Measurements from ENCODE around the gene CLDN5. TPM values are rescaled to one million over a fixed set of nuclear protein-coding genes. Genes with fewer than 3 reads are reported as not detected.
"Not testable (repeated sequence)": the region's sequence is repeated elsewhere in the genome, so short reads cannot be mapped to it uniquely, and the experiment has no call there.

The CLDN5 gene
- total and polyA plus RNA-seq, 9 donors, result 0.48 to 211 (median 35.6) TPM

DNA sequence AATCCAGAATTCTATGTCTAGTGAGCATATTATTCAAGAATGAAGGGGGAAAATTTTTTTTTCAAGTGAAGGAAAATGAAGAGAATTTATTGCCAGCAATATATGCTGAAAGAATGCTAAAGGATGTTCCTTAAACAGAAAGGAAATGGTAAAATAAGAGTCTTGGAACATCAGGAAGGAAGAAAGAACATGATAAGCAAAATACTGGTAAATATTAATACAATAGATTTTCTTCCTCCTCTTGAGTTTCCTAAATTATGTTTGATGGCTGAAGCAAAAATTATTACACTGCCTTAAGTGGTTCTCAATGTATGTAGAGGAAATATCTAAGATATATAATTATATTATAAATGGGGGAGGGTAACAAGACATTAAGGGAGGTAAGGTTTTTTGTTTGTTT, 9.6 kb upstream of the CLDN5 start:
- no peak overlapping the region for H3K27ac ChIP-seq
- no peak for DNase-seq
- H3K4me1 ChIP-seq (ENCODE audit: insufficient read depth), result no peaks in the 10 kb centered on the region
- no peak overlapping the region for H3K4me3 ChIP-seq
- no peaks in the 10 kb centered on the region for H3K36me3 ChIP-seq
- intact Hi-C loops (cut with DNase I), result loop anchor here in 1 of 4 donors (10.0 kb wide), 1 partner anchor 61 kb away; no protein-coding TSS in a partner anchor
- TF ChIP-seq EP300 (IDR thresholded peaks at IDR 0.05) (no peak), POLR2A (IDR thresholded peaks at IDR 0.05) (no peak)
- TF ChIP-seq, protein P1, sequence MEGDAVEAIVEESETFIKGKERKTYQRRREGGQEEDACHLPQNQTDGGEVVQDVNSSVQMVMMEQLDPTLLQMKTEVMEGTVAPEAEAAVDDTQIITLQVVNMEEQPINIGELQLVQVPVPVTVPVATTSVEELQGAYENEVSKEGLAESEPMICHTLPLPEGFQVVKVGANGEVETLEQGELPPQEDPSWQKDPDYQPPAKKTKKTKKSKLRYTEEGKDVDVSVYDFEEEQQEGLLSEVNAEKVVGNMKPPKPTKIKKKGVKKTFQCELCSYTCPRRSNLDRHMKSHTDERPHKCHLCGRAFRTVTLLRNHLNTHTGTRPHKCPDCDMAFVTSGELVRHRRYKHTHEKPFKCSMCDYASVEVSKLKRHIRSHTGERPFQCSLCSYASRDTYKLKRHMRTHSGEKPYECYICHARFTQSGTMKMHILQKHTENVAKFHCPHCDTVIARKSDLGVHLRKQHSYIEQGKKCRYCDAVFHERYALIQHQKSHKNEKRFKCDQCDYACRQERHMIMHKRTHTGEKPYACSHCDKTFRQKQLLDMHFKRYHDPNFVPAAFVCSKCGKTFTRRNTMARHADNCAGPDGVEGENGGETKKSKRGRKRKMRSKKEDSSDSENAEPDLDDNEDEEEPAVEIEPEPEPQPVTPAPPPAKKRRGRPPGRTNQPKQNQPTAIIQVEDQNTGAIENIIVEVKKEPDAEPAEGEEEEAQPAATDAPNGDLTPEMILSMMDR (IDR thresholded peaks at IDR 0.05), result no peak
- H3K9me3 ChIP-seq, result no peaks in the 10 kb centered on the region
- H3K27me3 ChIP-seq, result no peaks in the 10 kb centered on the region

DNA sequence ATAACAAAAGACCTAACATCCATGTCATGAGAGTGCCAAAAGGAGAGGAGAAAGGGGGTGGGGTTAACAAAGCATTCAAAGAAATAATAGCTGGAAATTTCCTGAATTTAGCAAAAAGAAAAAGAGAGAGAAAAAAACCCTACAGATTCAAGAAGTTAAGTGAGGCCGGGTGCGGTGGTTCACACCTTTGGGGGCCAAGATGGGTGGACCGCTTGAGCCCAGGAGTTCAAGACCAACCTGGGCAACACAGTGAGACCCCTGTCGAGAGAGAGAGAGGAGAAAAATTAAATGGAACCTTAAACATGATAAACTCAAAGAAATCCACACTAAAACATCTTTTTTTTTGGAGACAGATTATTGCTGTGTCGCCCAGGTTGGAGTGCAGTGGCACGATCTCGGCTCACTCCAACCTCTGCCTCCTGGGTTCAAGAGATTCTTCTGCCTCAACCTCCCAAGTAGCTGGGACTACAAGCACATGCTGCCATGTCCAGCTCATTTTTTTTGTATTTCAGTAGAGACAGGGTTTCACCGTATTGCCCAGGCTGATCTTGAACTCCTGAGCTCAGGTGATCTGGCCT, 8.9 kb upstream of the CLDN5 start:
- no peak for DNase-seq
- TF ChIP-seq, protein P1 (IDR thresholded peaks at IDR 0.05), result no peak
- no peak for TF ChIP-seq POLR2A (IDR thresholded peaks at IDR 0.05)
- TF ChIP-seq EP300 (IDR thresholded peaks at IDR 0.05), result no peak
- Histone ChIP-seq H3K36me3 (no peaks in the 10 kb centered on the region), H3K9me3 (no peaks in the 10 kb centered on the region), H3K27me3 (no peaks in the 10 kb centered on the region), H3K4me3 (no peak overlapping the region), H3K4me1 (ENCODE audit: insufficient read depth) (no peaks in the 10 kb centered on the region), H3K27ac (no peak overlapping the region)
- intact Hi-C loops (cut with DNase I), result loop anchor here in 1 of 4 donors (10.0 kb wide), 1 partner anchor 62 kb away; no protein-coding TSS in a partner anchor
- 83 to 85% (median 83%) methylated on average over 8 of the region's 8 CpGs for WGBS, 3 donors

DNA sequence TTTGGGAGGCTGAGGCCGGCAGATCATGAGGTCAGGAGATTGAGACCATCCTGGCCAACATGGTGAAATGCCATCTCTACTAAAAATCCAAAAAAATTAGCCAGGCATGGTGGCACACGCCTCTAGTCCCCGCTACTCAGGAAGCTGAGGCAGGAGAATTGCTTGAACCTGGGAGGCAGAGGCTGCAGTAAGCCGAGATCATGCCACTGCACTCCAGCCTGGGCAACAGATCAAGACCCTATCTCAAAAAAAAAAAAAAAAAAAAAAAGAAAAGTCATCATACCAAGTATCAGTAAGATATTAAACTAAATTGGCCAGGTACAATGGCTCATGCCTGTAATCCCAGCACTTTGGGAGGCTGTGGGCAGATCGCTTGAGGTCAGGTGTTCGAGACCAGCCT, 7.1 kb upstream of the CLDN5 start:
- not testable (repeated sequence) for DNase-seq; H3K4me3 ChIP-seq; H3K27ac ChIP-seq; H3K4me1 ChIP-seq (ENCODE audit: insufficient read depth); H3K9me3 ChIP-seq; H3K36me3 ChIP-seq; H3K27me3 ChIP-seq
- WGBS, 3 donors, result 87 to 92% (median 91%) methylated on average over 6 of the region's 6 CpGs
- intact Hi-C loops (cut with DNase I), result loop anchor here in 1 of 4 donors (10.0 kb wide), 1 partner anchor 63 kb away; no protein-coding TSS in a partner anchor

DNA sequence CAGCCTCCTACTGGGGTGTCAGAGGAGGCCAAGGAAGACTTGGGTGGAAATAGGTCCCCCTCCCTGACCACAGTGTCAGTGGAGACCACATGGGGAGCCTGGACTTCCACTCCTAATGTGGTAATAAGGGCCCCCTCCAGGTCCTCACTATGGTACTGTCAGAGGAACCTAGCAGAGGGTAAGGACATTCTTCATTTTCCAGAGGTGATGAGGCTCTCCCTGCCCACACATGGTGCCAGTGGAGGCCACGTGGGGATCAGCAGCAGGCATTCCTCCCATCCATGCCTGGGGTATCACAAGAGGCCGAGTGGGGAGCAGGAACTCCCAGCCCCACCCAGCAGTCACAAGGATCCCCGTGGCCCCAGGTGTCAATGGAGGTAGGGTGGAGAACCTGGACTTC, 6.5 kb upstream of the CLDN5 start:
- WGBS, 3 donors, result 59 to 71% (median 62%) methylated on average over 3 of the region's 3 CpGs
- H3K27ac ChIP-seq, result no peak overlapping the region
- intact Hi-C loops (cut with DNase I), result loop anchor here in 1 of 4 donors (10.0 kb wide), 1 partner anchor 64 kb away; no protein-coding TSS in a partner anchor
- H3K4me3 ChIP-seq, result no peak overlapping the region
- H3K9me3 ChIP-seq, result no peaks in the 10 kb centered on the region
- no peaks in the 10 kb centered on the region for H3K36me3 ChIP-seq
- DNase-seq, result no peak
- no peaks in the 10 kb centered on the region for H3K4me1 ChIP-seq (ENCODE audit: insufficient read depth)
- TF ChIP-seq, protein P1 (IDR thresholded peaks at IDR 0.05), result no peak
- TF ChIP-seq POLR2A (IDR thresholded peaks at IDR 0.05) (no peak), EP300 (IDR thresholded peaks at IDR 0.05) (no peak)
- no peaks in the 10 kb centered on the region for H3K27me3 ChIP-seq

DNA sequence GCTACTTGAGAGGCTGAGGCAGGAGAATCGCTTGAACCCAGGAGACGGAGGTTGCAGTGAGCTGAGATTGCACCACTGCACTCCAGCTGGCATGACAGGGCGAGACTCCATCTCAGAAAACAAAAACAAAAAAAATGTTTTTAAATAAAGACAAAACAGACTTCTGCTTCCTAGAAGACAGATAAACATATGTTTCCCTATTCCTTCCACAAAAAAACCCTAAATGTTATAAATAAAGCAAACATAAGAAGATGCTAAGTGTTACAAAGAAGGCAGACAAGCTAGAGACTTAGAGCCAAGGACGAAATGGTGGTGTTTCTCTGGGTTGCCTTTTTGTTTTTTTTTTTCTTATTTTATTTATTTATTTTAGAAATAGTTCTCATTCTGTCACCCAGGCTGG, 5.6 kb upstream of the CLDN5 start:
- Histone ChIP-seq H3K9me3 (no peaks in the 10 kb centered on the region), H3K36me3 (no peaks in the 10 kb centered on the region), H3K4me1 (ENCODE audit: insufficient read depth) (no peaks in the 10 kb centered on the region), H3K27ac (no peak overlapping the region), H3K4me3 (no peak overlapping the region), H3K27me3 (no peaks in the 10 kb centered on the region)
- WGBS, 3 donors, result 48 to 65% (median 51%) methylated on average over 4 of the region's 4 CpGs
- DNase-seq, result no peak
- no peak for TF ChIP-seq POLR2A (IDR thresholded peaks at IDR 0.05)
- TF ChIP-seq, protein P1 (IDR thresholded peaks at IDR 0.05), result no peak
- no peak for TF ChIP-seq EP300 (IDR thresholded peaks at IDR 0.05)
- intact Hi-C loops (cut with DNase I), result loop anchor here in 1 of 4 donors (10.0 kb wide), 1 partner anchor 65 kb away; no protein-coding TSS in a partner anchor
